Fibroblast of skin of right quadriceps (primary cell): ENCODE results near the gene FLCN.

ENCODE experiments used
- DNase-seq: peaks from one replicate; pipeline ENCODE4 v3.0.0-alpha.2; 2013

FLCN gene

DNA sequence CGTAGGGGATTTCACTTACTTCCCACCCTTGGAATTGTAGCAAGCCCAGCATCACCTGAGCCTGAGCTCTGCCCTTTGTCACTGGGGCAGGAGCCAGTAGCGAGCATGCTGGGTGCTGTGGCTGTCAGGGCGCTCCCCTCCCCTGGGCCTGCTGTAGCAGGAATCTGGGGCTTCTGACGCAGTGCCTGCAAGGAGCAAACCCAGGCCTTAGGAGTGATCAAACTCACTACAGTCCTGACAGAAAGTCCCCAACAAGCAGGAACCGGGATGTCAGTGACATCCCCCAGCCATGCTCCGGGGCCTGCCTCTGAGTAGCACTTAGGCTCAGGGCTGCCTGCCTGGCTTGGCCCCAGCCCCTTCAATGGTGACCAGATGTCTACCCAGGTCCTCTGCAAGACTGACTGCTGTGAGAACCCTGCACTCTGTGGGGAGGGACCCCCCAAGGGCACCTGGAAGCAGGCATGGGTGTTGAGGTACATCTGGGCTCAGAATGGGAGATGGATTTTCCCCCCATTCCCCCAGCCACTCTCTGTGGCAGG, 54.3 kb downstream of the FLCN start:
- no peak for DNase-seq

GRCh38 chr17:17181666-17182597, 55.0 kb downstream of the FLCN start:
- DNase-seq = no peak

DNA sequence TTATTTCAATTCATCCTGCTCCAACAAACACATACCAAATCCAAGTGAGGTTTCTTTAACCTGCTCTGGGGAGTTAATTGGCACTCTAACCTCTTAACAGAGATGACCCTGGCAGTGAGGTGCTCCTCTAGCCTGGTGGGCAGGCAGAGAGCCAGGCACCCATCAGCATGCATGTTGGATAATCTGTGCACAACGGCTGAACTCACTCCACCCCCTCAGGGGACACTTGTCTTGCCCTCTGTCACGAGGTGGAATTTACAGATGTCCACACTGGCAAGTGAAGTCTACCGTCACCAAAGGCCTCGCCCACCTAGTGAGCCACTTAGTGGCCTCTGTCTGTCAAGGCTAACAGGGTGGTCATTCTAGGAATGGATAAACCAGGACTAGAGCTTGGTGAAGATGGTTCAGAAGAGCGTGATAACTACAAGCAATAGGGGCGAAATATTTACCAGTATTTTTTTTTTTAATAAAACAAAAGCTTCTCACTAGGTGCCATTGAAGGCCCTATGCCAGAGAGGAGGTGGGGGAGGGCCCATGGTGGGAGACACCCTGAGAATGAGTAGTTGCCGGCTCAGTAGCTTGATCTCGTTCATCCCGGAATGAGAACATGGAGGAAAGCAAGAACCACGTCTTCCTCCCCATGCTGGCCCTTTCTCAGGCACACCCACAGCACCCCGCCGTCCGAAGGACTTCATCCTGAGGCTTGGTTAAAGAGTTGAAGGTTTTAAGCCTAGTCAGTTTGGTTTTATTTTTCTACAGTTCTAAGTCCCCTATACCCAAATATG, 56.0 kb downstream of the FLCN start:
- DNase-seq = no peak

- no peak for DNase-seq
Measured at GRCh38 chr17:17180141-17180603, 56.8 kb downstream of the FLCN start.

GRCh38 chr17:17179371-17179827, 57.6 kb downstream of the FLCN start:
- DNase-seq = no peak

DNA sequence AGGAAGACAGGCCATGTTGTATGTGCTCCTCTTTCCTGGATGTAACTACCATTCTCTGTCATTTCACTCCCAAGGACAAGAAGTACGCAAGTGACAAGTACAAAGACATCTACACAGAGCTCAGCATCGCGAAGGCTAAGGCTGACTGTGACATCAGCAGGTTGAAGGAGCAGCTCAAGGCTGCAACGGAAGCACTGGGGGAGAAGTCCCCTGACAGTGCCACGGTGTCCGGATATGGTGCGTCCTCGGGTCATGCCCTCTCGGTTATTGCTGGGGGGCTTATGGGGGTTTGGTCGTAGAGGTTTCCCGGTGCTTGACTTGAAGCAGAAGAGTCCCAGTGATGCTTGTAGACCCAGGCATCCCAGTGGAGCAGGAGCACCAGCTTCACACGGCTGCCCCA, 59.8 kb downstream of the FLCN start:
- no peak for DNase-seq

DNA sequence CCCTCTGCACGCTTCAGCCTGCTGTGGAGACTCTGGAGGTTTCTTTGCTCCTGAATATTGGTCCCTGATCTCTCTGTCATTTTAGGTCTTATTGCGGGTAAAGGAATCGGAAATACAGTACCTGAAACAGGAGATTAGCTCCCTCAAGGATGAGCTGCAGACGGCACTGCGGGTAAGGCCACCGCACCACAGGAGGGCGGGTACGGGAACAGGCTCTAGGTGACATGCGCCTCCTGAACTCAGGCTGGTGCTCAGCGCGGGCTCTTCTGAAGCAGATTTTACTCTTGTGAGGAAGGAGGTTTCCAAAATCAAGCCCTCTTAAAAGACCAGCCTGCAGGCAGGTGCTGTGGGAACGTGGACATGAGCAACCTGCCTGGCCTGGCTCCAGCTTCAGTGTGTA, 60.6 kb downstream of the FLCN start:
- no peak for DNase-seq

DNA sequence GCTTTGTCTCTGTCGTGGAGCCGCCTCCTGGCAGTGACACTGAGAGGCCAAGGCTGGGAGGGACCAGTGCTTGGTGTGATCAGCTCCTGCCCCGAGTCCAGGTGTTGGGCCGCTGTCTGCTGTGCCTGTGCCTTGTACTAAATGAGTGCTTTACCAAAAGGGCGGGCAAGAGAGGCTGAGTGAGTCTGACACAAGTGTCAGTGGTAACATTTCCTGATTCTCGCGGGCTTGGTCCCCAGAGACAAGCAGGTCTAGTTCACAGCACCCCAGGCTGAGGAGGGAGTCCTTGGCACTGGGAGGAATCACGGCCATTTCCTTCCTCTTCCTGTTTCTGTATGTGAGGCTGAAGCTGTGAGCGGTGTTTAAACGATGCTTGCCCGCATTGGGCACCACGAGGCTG, 61.1 kb downstream of the FLCN start:
- no peak for DNase-seq

DNA sequence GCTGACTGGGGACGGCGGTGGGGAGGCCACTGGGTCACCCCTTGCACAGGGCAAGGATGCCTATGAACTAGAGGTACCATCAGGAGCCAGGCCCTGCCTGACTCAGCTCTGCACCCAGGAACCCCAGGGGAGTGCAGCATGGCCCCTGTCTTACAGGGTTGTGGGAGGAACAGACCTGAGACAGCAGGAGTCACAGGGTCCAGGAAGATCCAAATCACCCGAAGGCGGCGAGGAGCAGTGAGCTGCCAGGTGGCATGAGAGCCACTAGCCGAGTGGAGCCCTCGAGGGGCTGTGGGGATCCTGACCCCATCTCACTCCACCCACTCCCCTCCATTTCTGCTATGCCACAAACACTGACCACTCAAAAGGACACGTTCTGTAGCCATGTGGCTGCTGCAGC, 61.6 kb downstream of the FLCN start:
- no peak for DNase-seq

DNA sequence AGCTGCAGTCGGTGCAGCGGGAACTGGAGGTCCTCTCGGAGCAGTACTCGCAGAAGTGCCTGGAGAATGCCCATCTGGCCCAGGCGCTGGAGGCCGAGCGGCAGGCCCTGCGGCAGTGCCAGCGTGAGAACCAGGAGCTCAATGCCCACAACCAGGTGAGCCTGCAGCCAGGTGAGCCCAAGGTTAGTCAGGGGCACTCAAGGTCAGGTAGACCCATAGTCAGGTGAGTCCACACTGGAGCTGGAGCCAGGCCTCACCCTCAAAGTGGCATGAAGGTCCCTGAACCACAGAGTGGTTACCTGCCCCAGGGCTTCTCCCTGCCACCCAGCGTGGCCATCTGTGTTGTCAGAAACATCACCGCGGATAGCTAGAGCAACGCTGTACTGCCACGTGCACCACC, 63.0 kb downstream of the FLCN start:
- DNase-seq = no peak

DNA sequence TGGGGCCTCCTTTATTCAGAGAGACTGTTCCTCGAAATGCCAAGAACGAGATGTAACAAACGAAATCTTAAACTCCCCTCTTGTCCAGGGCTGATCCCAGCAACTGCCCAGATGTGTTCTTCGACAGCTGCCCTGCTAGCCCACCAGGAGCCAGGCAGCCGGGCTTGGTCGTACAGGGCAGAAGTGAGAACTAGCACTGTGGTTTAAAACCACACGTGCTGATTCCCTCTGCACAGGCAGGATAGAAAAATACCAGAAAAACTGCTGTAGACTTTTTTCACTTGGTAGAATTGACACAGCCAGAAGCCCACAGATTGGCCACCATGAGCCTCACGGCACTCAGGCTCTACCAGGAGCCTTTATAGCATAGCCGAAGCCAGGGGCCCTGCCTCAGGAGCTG, 64.0 kb downstream of the FLCN start:
- no peak for DNase-seq

DNA sequence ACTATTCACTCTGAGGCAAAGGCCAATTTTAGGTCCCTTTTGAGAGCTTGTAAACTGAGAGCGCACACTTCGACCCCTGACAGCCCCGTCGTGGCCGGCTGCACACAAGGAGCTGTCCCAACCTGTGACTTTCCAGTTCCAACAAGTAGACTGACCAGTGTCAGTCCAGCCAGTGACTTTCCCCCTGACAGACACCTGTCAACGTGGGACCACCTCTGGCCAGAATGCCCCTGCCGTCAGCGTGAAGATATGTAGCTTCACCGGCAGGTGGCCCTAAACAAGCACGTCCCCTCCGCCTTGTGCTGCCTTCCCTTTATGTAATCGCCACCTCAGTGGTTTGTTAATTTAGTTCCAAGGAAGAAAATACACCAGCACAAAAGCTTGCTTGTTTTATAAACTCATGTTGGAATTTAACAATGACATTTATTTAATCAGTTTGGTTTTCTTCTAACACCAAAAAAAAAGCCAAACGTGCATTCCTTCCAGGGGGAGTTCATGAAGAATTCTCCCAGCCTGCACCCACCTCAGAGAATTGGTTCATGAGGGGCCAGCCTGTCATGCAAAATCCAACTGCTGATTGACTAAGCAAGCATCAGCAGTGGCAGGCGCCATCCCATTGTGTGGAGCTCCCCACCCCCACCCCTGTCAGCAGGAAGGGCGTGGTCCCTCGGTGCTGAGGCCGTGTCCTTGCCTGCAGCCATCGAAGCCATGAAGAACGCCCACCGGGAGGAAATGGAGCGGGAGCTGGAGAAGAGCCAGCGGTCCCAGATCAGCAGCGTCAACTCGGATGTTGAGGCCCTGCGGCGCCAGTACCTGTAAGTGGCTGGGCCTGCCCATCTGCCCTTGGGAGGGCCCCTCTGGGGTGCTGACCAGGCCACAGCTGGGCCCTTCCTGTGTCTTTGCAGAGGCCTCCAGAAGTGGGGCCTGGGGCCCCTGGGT, 64.7 kb downstream of the FLCN start:
- no peak for DNase-seq

DNA sequence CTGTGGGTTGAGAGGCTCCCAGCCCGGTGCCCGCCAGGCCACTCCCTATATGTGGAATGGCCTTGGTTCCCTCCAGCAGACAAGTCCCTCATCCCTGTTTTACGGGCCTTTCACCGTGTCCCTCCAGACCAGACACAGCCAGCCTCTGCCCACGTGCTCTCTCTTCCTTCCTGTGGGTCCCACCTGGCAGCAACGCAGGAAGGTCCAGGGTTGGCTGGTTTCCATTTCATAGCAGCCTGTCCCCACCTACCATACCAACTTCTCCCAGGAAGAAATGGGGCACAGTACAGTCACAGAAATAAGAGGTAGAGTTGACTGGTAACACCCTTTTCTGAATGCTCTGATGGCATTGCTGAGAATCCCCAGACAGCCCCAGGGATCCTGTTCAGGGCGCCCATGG, 65.8 kb downstream of the FLCN start:
- no peak for DNase-seq

DNA sequence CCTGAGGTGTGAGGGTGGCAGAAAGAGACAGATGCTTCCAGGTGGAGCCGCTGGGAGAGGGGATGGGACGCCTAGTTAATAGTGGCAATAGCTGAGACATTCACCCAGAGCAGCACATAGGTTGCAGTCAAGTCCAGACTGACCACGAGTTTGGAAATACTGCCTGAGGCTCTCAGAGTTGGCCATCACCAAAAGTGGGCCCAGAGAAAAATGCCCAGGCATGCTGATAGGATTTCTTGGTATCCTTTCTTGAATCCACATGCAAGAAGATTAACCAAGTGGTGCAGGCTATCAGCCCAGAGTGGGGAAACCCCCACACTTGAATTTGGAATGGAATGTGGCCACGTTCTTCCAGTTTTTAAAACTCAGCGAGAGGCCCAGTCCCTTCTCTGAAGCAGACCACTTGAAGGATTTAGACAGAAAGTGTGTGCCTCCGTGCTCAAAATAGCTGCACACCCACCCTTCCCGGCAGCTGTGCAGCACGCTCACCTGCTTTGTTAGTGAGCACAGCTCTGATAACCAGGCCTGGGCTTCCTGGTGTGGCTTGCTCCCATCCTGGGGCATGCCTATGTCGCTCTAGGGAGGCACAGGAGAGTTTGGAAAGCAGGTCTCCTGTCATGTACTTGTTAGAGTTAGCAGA, 66.5 kb downstream of the FLCN start:
- DNase-seq = no peak

GRCh38 chr17:17169396-17169795, 67.6 kb downstream of the FLCN start:
- no peak for DNase-seq

- DNase-seq = no peak
Measured at GRCh38 chr17:17168401-17168800, 68.6 kb downstream of the FLCN start.

DNA sequence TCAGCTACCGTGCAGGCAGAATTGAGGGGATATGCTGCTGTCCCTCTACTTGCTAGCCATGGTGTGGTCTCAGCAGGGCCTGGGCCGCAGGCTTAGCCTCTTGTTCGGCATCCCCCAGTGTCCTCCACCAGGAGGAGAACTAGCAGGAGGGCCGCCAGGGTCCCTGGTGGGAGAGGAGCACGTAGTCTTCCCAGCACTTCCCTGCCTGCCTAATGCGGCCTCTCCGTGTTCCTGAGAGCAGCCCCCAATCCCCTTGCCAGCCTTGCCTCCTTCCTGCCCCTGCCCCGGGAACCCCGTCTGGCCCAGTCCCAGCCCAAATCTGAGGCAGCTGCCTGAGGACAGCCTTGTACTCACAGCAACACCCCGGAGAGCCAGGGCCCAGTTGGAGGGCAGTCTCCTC, 69.0 kb downstream of the FLCN start:
- no peak for DNase-seq

DNA sequence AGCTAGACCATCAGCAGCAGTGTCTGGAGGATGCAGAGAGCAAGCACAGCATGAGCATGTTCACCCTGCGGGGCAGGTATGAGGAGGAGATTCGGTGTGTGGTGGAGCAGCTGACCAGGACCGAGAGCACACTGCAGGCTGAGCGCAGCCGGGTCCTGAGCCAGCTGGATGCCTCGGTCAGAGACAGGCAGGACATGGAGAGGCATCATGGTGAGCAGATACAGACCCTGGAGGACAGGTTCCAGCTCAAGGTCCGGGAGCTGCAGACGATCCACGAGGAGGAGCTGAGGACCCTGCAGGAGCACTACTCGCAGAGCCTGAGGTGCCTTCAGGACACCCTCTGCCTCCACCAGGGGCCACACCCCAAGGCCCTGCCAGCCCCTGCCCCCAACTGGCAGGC, 69.6 kb downstream of the FLCN start:
- no peak for DNase-seq

DNA sequence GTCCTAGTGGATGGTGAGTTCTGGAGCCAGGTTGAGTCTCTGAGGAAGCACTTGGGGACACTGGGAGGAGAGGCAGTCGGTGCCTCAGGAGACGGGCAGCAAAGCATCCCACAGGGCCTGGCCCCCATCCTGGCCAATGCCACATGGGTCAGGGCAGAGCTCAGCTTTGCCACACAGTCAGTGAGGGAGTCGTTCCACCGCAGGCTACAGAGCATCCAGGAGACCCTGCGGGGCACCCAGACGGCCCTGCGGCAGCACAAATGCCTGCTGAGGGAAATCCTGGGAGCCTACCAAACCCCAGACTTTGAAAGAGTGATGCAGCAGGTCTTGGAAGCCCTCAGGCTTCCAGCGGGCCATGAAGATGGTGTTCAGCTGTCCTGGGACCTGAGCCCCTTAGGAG, 70.5 kb downstream of the FLCN start:
- DNase-seq = no peak

GRCh38 chr17:17165666-17166308, 71.2 kb downstream of the FLCN start:
- DNase-seq = no peak

DNA sequence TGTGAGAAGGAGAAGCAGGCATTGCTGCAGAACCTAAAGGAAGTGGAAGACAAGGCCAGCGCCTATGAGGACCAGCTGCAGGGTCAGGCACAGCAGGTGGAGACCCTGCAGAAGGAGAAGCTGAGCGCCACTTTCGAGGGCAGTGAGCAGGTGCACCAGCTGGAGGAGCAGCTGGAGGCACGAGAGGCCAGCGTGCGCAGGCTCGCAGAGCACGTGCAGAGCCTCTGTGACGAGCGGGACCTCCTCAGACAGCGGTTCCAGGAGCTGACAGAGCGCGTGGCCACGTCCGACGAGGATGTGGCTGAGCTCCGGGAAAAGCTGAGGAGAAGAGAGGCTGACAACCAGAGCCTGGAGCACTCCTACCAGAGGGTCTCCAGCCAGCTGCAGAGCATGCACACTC, 72.3 kb downstream of the FLCN start:
- no peak for DNase-seq

DNA sequence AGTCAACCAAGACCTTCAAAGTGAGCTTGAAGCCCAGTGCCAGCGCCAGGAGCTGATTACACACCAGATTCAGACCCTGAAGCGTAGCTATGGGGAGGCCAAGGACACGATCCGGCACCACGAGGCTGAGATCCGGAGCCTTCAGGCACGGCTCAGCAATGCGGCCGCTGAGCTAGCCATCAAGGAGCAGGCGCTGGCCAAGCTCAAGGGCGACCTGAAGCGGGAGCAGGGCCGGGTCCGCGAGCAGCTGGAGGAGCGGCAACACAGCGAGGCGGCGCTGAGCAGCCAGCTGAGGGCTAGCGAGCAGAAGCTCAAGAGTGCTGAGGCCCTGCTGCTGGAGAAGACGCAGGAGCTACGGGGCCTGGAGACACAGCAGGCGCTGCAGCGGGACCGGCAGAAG, 72.8 kb downstream of the FLCN start:
- DNase-seq = no peak
